GM18858 (cell line): ENCODE measurements around the gene INTS12.

Experiments
- ATAC-seq: cut with Tn5 transposase; IDR thresholded peaks from one replicate; pipeline ENCODE4 v1.9.1; 2021; ENCODE audit not compliant: unreplicated experiment

The INTS12 gene

GRCh38 chr4:105633241-105633640, 75.2 kb downstream of the INTS12 start:
- no peak for ATAC-seq
